Activated CD4-positive, alpha-beta memory T cell treated with anti-CD3 and anti-CD28 coated beads, Interleukin-2, amount 10 ng/mL, durations not matched to agents 7 days and 5 days (primary cell): Measurements from ENCODE around the gene TSHZ2. TPM values are rescaled to one million over a fixed set of nuclear protein-coding genes. Genes with fewer than 3 reads are reported as not detected.

ENCODE experiments used
- CTCF ChIA-PET: fragments of 350-600 bp; sonication (Branson Sonifier 250); formaldehyde crosslinking; loops from one replicate; lab custom pipeline; 2021; ENCODE audit warnings: antibody characterized with exemption, inconsistent platforms; lab: Charles Lee
- POLR2A ChIA-PET: fragments of 350-600 bp; sonication (Branson Sonifier 250); formaldehyde crosslinking; loops from one replicate; lab custom pipeline; 2021; ENCODE audit warnings: antibody characterized with exemption; lab: Charles Lee
- DNase-seq: peaks from one replicate; pipeline ENCODE4 v3.0.0-alpha.2; 2020
- H3K27ac Mint-ChIP-seq: one replicate; pipeline ENCODE4 v1.8.0; 2021; ENCODE audit warnings: mild to moderate bottlenecking, mixed read lengths
- H3K27me3 Mint-ChIP-seq: one replicate; pipeline ENCODE4 v1.8.0; 2021; ENCODE audit warnings: mixed read lengths
- H3K36me3 Mint-ChIP-seq: one replicate; pipeline ENCODE4 v1.8.0; 2021; ENCODE audit warnings: low read depth, mixed read lengths
- H3K4me1 Mint-ChIP-seq: one replicate; pipeline ENCODE4 v1.8.0; 2021; ENCODE audit warnings: mixed read lengths
- H3K4me3 Mint-ChIP-seq: one replicate; pipeline ENCODE4 v1.8.0; 2021; ENCODE audit warnings: mild to moderate bottlenecking, mixed read lengths
- H3K9me3 Mint-ChIP-seq: one replicate; pipeline ENCODE4 v1.8.0; 2021; ENCODE audit warnings: mixed read lengths
- total RNA-seq, 2 experiments: library from RNA; stranded (reverse); gene quantifications; one replicate each; pipeline ENCODE4 v1.2.3, GENCODE V29; 2021

TSHZ2 gene
- total RNA-seq, 2 experiments from 2014 or later, result 5.4 to 7.1 TPM

DNA sequence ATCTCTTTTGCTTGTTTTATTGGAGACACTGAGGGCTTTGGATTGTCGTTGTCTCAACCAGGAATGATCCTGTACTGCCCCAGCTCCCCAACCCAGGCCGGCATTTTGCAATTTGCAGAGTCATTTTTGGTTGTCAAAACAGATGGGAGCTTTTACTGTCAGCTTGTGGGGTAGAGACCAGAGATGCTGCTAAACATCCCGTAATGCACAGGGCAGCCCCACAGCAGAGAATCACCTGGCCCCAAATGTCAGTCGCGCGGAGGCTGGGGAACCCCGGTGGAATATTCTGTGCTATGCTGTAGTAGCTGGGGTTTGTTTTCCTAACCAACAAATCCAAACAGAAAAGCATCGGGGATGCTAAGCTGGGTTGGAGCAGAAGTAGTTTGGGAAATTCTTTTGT, 99.7 kb downstream of the TSHZ2 start:
- no peak for DNase-seq
- ChIA-PET CTCF (interaction anchor here (1.3 kb wide), 1 partner anchor 96 kb away, joined by 3 read pairs; no protein-coding TSS in a partner anchor), POLR2A (interaction anchor here (1.2 to 2.0 kb wide), 3 partner anchors 10 to 97 kb away, joined by 4 to 6 read pairs (median 5); no protein-coding TSS in a partner anchor)
- no peaks in the 10 kb centered on the region for H3K27me3 Mint-ChIP-seq
- no peak overlapping the region for H3K4me3 Mint-ChIP-seq
- peak overlapping the region; percentile 55 for H3K27ac Mint-ChIP-seq
- H3K9me3 Mint-ChIP-seq, result no peaks in the 10 kb centered on the region
- H3K4me1 Mint-ChIP-seq, result peaks cover 22% of the 10 kb centered on the region
- no peaks in the 10 kb centered on the region for H3K36me3 Mint-ChIP-seq

DNA sequence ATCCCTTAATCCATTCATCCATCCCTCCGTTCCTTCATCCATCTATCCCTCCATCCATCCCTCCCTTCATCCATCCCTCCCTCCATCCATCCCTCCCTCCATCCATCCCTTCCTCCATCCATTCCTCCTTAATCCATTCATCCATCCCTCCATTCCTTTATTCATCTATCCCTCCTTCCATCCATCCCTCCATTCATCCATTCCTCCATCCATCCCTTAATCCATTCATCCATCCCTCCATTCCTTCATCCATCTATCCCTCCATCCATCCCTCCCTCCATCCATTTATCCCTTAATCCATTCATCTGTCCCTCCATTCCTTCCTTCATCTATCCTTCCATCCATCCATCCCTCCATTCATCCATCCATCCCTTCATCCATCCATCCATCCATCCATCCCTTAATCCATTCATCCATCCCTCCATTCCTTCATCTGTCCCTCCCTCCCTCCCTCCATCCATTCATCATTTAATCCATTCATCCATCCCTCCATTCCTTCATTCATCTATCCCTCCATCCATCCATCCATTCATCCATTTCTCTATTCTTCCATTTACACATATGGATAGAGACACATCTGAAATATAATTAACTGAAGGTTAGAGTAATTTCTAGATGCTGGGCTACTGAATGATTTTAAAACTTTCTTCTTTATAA, 100.9 kb downstream of the TSHZ2 start:
- no peaks in the 10 kb centered on the region for H3K36me3 Mint-ChIP-seq
- no peak for DNase-seq
- H3K27me3 Mint-ChIP-seq, result no peaks in the 10 kb centered on the region
- H3K4me3 Mint-ChIP-seq, result no peak overlapping the region
- H3K27ac Mint-ChIP-seq, result no peak overlapping the region
- ChIA-PET POLR2A (no interaction called here), CTCF (no interaction called here)
- peaks cover 22% of the 10 kb centered on the region for H3K4me1 Mint-ChIP-seq
- H3K9me3 Mint-ChIP-seq, result no peaks in the 10 kb centered on the region

DNA sequence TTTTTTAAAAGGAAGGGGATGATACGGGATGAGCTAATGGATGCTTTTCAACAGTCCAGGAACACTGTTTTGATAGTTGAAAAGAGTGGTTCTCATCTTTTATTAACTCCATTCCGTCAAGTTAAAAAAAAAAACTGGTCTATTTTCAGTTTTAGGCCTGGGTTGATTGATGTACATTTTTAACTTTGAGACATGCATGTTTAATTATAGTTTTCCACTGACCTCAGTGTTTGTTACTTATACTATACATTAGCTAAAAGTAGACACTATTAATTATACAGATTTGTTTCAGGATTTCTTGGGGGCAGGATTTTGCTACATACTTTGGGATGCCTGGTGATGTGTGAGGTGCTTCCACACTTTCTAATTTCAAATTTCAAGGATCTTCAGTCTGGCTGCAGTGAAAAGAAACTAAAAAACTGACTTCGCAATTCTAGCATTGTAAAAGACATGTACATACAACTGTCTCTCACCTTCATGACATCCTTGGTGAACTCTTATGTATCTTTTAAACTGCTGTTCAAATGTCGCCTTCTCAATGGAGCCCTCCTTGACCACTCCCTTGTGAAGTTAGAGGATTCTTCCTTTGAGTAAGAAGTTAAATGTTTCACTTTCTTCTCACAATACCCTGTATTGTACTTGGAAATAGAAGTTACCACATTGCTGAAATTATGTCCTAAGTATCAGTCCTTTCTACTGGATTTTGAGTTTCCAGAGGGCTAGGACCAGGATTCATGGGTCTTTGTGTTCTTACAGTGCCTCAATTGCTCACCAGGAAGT, 101.7 kb downstream of the TSHZ2 start:
- ChIA-PET POLR2A (no interaction called here), CTCF (no interaction called here)
- H3K27ac Mint-ChIP-seq, result peak overlapping the region; percentile 5
- no peak for DNase-seq
- no peaks in the 10 kb centered on the region for H3K27me3 Mint-ChIP-seq
- no peaks in the 10 kb centered on the region for H3K36me3 Mint-ChIP-seq
- H3K9me3 Mint-ChIP-seq, result no peaks in the 10 kb centered on the region
- H3K4me1 Mint-ChIP-seq, result peaks cover 22% of the 10 kb centered on the region
- H3K4me3 Mint-ChIP-seq, result no peak overlapping the region

DNA sequence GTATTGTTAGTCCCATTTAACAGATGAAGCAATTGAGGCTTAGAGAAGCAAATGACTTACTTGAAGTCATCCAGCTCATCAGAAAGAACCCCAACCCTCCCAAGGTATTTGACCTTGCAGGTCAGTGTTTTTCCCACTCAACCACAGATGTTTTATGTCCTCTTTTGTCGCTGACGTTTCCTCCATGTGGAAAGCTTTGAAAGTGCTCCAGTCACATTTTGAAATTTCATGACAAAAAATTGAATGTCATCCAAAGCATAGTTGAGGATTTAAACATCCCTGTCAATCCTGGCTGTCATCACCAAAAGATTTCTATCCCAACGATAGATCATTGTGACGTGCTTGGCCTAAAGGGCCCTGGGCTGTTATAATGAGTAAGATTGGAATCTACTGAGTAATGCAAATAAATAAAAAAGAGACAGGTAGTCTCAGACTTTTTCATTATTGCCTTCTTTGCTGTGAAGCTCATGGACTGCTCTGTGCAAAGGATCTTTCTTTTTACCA, 102.7 kb downstream of the TSHZ2 start:
- ChIA-PET POLR2A (no interaction called here), CTCF (no interaction called here)
- Mint-ChIP-seq H3K27me3 (no peaks in the 10 kb centered on the region), H3K4me3 (no peak overlapping the region), H3K27ac (no peak overlapping the region), H3K4me1 (peaks cover 23% of the 10 kb centered on the region), H3K9me3 (no peaks in the 10 kb centered on the region), H3K36me3 (no peaks in the 10 kb centered on the region)
- no peak for DNase-seq

DNA sequence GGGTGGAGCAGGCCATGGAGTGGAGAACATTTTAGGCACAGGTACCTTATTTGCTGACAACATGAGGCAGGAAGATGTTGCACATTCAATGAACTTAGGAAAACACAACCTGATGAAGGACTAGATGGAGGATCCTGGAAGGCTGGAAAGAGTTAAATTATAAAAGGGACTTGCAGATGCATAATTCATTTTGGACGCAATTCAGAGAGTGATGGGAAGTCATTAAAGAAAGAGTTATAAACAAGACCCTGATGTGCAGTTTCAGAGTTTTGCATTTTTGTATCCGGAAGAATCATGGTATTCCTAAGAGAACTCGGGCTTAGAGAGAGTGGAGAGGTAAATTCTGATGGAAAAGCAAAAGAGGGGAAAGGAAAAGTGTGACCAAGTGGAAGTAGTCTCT, 104.5 kb downstream of the TSHZ2 start:
- CTCF ChIA-PET, result no interaction called here
- POLR2A ChIA-PET, result no interaction called here
- Mint-ChIP-seq H3K27ac (no peak overlapping the region), H3K36me3 (no peaks in the 10 kb centered on the region), H3K27me3 (no peaks in the 10 kb centered on the region), H3K4me1 (peaks cover 27% of the 10 kb centered on the region), H3K9me3 (no peaks in the 10 kb centered on the region), H3K4me3 (no peak overlapping the region)
- no peak for DNase-seq

DNA sequence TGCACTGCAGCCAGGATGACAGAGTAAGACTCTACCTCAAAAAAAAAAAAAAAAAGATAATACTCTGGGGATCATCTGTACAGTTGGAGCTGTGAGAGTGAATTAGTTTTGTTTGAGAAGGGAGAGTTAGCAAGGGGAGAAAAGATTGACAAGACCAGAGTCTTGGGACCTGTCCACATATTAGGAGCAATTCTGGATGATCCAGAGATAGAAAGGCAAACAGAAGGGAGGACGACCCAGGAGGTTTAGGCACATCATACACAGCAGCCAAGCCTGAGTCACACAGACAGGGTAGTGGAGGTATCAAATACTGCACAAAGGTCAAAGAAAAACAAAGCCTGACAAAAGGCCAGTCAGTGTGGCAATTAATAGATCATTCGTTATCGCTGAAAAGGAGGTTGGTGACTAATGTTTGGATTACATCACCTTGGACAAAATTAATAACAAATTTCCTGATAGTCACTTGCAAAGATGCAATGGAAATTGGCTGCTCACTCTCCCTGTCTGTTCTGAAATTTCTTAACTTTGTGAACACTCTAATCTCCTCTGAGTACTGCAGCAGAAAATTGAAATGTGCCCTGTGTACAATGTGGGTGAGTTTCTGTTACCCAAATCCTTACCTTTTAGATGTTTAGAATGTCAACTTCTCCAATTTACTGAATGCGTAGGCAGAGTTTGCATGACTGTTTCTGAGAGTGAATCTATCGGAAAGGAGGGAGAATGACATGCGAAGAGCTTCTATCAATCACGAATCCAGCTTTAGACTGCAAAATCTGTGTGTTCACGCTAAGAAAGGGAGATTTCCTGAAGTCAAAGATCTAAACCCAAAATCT, 105.4 kb downstream of the TSHZ2 start:
- ChIA-PET POLR2A (interaction anchor here (1.3 kb wide), 1 partner anchor 102 kb away, joined by 6 read pairs; no protein-coding TSS in a partner anchor), CTCF (no interaction called here)
- no peak for DNase-seq
- H3K27ac Mint-ChIP-seq, result no peak overlapping the region
- H3K4me1 Mint-ChIP-seq, result peaks cover 29% of the 10 kb centered on the region
- H3K4me3 Mint-ChIP-seq, result no peak overlapping the region
- H3K27me3 Mint-ChIP-seq, result no peaks in the 10 kb centered on the region
- no peaks in the 10 kb centered on the region for H3K36me3 Mint-ChIP-seq
- no peaks in the 10 kb centered on the region for H3K9me3 Mint-ChIP-seq

DNA sequence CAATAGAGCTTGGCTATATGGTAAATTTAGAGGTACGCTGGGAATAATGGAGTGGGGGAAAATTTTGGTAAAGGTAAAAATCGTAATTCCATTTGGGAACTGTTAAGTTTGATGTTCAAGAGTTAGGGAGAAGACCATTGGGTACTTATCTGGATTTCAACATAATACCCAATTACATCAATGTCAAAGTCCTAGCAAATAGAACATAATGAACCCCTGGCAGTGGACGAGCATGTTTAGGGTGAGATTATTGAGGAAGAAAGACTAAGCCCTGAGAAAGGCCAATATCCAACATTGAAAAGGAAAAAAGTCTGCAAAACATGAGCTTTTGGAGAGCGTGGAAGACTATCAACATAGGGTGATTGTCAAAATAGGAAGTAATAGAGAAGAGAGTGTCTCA, 106.6 kb downstream of the TSHZ2 start:
- H3K4me3 Mint-ChIP-seq, result no peak overlapping the region
- H3K27ac Mint-ChIP-seq, result no peak overlapping the region
- H3K9me3 Mint-ChIP-seq, result no peaks in the 10 kb centered on the region
- H3K4me1 Mint-ChIP-seq, result peaks cover 27% of the 10 kb centered on the region
- ChIA-PET POLR2A (interaction anchor here (1.0 kb wide), 1 partner anchor 104 kb away, joined by 4 read pairs; no protein-coding TSS in a partner anchor), CTCF (no interaction called here)
- H3K36me3 Mint-ChIP-seq, result no peaks in the 10 kb centered on the region
- DNase-seq, result no peak
- no peaks in the 10 kb centered on the region for H3K27me3 Mint-ChIP-seq

DNA sequence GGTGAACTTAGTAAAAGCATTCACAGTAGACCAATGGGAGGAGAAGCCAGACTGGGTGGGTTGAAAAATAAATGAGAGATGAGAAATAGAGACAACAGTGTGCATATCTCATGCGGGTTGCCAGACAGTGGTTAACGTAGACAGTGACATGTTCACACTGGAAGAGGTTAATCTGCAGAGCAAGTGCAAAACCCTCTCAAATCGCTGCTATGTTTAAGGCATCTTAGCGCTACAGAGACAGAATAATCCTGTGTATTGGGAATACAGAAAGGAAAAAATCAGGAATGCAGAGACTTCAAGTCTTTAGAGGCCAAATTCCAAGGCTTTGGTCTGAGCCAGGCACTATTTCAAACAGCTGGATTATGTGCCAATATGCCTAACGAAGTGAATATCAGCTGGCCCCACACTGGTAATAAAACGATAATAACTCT, 107.1 kb downstream of the TSHZ2 start:
- DNase-seq, result no peak
- no peaks in the 10 kb centered on the region for H3K9me3 Mint-ChIP-seq
- no peaks in the 10 kb centered on the region for H3K27me3 Mint-ChIP-seq
- ChIA-PET CTCF (no interaction called here), POLR2A (interaction anchor here (1.0 kb wide), 1 partner anchor 104 kb away, joined by 4 read pairs; no protein-coding TSS in a partner anchor)
- no peak overlapping the region for H3K27ac Mint-ChIP-seq
- no peak overlapping the region for H3K4me3 Mint-ChIP-seq
- H3K36me3 Mint-ChIP-seq, result no peaks in the 10 kb centered on the region
- H3K4me1 Mint-ChIP-seq, result peaks cover 22% of the 10 kb centered on the region

DNA sequence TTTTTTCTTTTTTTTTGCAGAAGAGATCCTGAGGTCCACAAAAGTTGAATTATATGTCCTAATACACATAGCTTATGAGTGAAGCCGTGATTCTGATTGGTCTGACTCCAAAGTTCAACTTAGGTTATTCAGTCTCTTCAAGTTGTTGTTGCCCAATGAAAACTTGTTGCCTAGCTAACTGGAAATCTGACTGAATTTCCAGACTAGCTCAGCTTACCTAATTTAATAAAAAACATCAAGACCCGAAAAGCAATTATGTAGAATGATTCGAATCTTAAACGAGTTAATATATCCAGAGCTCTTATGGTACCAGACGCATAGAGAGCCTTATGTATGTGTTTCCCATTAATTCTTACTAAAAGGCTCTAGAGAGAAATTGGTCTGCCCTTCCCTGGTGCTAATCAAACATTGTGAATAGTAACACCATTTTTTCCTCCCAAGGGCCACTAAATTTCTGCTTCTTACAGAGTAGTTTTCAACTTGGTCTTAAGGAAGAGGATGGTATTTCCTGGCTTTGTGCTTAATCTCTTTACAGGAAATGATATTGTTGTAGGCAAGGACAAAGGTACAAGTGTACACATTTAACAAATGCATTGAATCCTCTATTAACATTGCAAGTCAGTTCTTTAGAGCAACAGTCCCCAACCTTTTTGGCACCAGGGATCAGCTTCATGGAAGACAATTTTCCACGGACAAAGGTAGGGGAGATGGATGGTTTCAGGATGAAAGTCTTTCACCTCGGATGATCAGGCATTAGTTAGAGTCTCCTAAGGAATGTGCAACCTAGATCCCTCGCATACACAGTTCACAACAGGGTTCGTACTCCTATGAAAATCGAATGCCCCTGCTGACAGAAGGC, 107.9 kb downstream of the TSHZ2 start:
- H3K9me3 Mint-ChIP-seq, result no peaks in the 10 kb centered on the region
- no peaks in the 10 kb centered on the region for H3K36me3 Mint-ChIP-seq
- no peak overlapping the region for H3K4me3 Mint-ChIP-seq
- peaks cover 21% of the 10 kb centered on the region for H3K4me1 Mint-ChIP-seq
- DNase-seq, result no peak
- CTCF ChIA-PET, result no interaction called here
- POLR2A ChIA-PET, result interaction anchor here (1.1 kb wide), 1 partner anchor 670 kb away, joined by 3 read pairs; no protein-coding TSS in a partner anchor
- no peaks in the 10 kb centered on the region for H3K27me3 Mint-ChIP-seq
- H3K27ac Mint-ChIP-seq, result no peak overlapping the region

DNA sequence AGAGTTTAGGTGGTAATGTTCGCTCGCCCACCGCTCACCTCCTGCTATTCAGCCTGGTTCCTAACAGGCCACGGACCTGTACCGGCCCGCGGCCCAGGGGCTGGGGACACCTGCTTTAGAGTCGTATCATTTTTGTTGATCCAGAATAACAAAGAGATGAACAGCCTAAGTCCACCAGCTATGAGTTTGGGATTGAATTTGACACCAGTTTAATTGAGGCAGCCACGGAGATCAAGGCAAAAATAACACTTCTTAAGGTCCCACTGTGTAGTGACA, 108.5 kb downstream of the TSHZ2 start:
- POLR2A ChIA-PET, result interaction anchor here (1.1 kb wide), 1 partner anchor 670 kb away, joined by 3 read pairs; no protein-coding TSS in a partner anchor
- Mint-ChIP-seq H3K9me3 (no peaks in the 10 kb centered on the region), H3K27ac (no peak overlapping the region), H3K4me3 (no peak overlapping the region), H3K4me1 (peaks cover 21% of the 10 kb centered on the region), H3K27me3 (no peaks in the 10 kb centered on the region), H3K36me3 (no peaks in the 10 kb centered on the region)
- CTCF ChIA-PET, result interaction anchor here (1.2 kb wide), 1 partner anchor 128 kb away, joined by 4 read pairs; no protein-coding TSS in a partner anchor
- DNase-seq, result no peak

DNA sequence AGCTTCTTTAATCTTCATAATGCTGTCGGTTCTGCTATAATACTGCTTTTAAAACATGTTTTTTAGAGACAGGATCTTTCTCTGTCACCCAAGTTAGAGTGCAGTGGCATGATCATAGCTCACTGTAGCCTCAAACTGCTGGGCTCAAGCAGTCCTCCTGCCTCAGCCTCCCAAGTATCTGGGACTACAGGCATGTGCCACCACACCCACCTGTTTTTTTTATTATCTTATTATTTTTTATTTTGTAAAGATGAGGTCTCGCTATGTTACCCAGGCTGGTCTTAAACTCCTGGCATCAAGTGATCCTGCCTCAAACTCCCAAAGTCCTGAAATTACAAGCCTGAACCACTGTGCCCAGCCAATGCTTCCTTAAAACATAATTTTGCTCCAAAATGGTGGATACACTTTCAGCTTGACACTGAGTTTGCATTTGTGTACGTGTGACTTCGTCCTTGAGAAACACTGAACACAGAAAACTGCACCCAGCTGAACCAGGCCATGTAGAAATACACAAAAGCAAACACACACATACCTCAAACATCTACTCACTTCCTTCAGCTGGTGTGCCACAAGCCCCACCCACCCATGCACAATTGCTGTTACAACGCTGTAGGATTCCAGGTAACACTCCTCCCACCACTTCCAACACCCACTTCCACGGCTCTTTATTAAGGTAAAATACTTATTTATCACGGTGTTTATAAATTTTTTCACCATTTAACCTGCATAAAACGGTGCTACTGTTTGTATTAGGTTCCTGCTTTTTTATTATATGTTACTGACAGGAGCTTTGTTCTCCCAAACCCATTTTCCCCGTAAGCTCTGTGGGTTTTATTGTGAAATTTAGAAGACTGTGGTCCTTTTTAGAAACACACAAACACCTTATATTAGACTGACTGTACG, 109.1 kb downstream of the TSHZ2 start:
- Mint-ChIP-seq H3K9me3 (no peaks in the 10 kb centered on the region), H3K4me3 (no peak overlapping the region)
- peak; percentile 21 for DNase-seq

More for the DNA sequence above, 109.1 kb downstream of the TSHZ2 start:
- H3K27me3 Mint-ChIP-seq, result no peaks in the 10 kb centered on the region
- ChIA-PET CTCF (interaction anchor here (1.2 kb wide), 1 partner anchor 127 kb away, joined by 4 read pairs; no protein-coding TSS in a partner anchor), POLR2A (interaction anchor here (0.9 to 1.1 kb wide), 2 partner anchors 10 to 671 kb away, joined by 3 to 5 read pairs; no protein-coding TSS in a partner anchor)
- peak overlapping the region; percentile 54 for H3K27ac Mint-ChIP-seq
- H3K36me3 Mint-ChIP-seq, result no peaks in the 10 kb centered on the region
- peaks cover 21% of the 10 kb centered on the region for H3K4me1 Mint-ChIP-seq
